Left ventricle myocardium inferior (tissue), 1 donor: Measurements from ENCODE around the gene KRT73. TPM values are rescaled to one million over a fixed set of nuclear protein-coding genes. Genes with fewer than 3 reads are reported as not detected.

Source experiments
- DNase-seq: peaks from one replicate; pipeline ENCODE4 v3.0.0-alpha.2; 2020
- H3K27ac ChIP-seq: fragments of 200-600 bp; replicated peaks from 2 replicates; pipeline ENCODE4 v1.8.0; 2021
- H3K27me3 ChIP-seq: fragments of 200-600 bp; 2 replicates; pipeline ENCODE4 v1.8.0; 2021; ENCODE audit warnings: low read depth
- H3K36me3 ChIP-seq: fragments of 200-600 bp; 2 replicates; pipeline ENCODE4 v1.8.0; 2021
- H3K4me1 ChIP-seq: fragments of 200-600 bp; 2 replicates; pipeline ENCODE4 v1.8.0; 2021
- H3K4me3 ChIP-seq: fragments of 200-600 bp; 2 replicates; pipeline ENCODE4 v1.8.0; 2021; ENCODE audit warnings: mild to moderate bottlenecking, moderate library complexity
- H3K9me3 ChIP-seq: fragments of 200-600 bp; replicated peaks from 2 replicates; pipeline ENCODE4 v1.8.0; 2021
- intact Hi-C: fragments of 100-400 bp; cut with micrococcal nuclease; formaldehyde crosslinking; loops from one replicate; pipeline ENCODE4 v1.11.0; 2022
- total RNA-seq: library from RNA; stranded (reverse); fragmentation: NEBNext Ultra II Directional; extraction: Animal tissue kit (Norgen Biotek cat#: 25700); gene quantifications from one replicate; pipeline ENCODE4 v1.2.1, GENCODE V29; 2021
- TF ChIP-seq, protein P1 (sequence below): fragments of 200-600 bp; IDR thresholded peaks from 2 replicates; pipeline ENCODE4 v1.8.0; 2021; ENCODE audit warnings: antibody characterized with exemption, mild to moderate bottlenecking, borderline replicate concordance
- donor health status: DM: no; HTN: yes; CAD: no; lungs with severe emphysema.

The KRT73 gene
- total RNA-seq, 1 donor from 2014 or later, result not detected

DNA sequence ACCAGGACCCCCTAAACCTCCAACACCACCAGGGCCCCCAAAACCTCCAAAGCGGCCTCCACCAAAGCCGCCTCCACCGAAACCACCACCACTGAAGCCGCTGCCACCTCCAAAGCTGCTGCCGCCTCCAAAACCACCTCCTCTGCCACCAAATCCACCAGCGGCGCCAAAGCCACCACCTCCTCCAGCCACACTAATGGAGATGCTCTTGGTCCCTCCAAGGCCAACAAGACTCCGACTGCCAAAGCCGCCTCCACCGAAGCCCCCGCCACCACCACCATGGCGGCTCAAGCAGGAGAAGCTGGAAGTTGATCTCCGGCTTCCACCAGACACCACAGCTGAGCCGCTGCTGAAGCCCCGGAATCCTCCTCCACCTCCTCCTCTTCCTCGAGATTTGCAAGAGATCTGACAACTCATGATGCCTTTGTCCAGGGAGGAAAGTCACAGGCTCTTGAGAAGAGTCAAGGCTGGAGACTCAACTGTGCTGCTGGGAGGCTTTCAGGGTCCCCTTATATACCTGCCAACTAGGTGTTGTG, 33.4 kb upstream of the KRT73 start, which contains the start of gene KRT2:
Gene KRT2, minus strand, starts transcription at position 486 of the 536 bp plus-strand sequence. Its CDS starts 69 bp downstream, at position 417.
- Histone ChIP-seq H3K9me3 (no peaks in the 10 kb centered on the region), H3K4me1 (peaks cover 17% of the 10 kb centered on the region), H3K36me3 (no peaks in the 10 kb centered on the region), H3K27me3 (peaks cover 35% of the 10 kb centered on the region), H3K4me3 (no peak within 1 kb of the TSS), H3K27ac (no peak within 1 kb of the TSS)
- no peak for DNase-seq
- TF ChIP-seq, protein P1, sequence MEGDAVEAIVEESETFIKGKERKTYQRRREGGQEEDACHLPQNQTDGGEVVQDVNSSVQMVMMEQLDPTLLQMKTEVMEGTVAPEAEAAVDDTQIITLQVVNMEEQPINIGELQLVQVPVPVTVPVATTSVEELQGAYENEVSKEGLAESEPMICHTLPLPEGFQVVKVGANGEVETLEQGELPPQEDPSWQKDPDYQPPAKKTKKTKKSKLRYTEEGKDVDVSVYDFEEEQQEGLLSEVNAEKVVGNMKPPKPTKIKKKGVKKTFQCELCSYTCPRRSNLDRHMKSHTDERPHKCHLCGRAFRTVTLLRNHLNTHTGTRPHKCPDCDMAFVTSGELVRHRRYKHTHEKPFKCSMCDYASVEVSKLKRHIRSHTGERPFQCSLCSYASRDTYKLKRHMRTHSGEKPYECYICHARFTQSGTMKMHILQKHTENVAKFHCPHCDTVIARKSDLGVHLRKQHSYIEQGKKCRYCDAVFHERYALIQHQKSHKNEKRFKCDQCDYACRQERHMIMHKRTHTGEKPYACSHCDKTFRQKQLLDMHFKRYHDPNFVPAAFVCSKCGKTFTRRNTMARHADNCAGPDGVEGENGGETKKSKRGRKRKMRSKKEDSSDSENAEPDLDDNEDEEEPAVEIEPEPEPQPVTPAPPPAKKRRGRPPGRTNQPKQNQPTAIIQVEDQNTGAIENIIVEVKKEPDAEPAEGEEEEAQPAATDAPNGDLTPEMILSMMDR, result no peak
- intact Hi-C loops, result no loop called here

DNA sequence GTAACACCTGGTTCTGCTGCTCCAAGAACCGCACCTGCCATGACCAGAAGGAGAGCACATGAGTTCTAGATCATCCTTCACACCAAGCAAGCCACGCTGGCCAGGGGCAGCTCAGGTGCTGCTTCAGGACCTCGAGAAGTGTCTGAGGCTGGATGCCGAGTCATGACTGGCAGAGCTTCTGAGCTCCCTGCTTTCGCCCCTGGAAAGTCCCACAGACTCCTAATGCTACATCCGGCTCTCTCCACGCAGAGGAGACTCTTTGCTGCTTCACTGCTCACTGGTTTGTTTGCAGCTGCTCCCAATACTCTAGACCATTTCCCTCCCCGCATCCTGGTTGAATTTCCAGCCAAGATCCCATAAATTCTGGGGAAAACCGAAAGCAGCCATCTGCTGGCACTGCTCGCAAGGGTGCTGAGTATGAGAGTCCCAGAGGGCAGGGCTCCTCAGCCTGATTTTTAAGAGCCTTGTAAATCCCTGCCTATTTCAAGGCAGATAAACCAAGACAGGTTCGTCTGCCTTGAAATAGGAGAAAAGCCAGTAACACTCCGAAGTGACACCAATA, 32.2 kb upstream of the KRT73 start:
- DNase-seq, result no peak

DNA sequence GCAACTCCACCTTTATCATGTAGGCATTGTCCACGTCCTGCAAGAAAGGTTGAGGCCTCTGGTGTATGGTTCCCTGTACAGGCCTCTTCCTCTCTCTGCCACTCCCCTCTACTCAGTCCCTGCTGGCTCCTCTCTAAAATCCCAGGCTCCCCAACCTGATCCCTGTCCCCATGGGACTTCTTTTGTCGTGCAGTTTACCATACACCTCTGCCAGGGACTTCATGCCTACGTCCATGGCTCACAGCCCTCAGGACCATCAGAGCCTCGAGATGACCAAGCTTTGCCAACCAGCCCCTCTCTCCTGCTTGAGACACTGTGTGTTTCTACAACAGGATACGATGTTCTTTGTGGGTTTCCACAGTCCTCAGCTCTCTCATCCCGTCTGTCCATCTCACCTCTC, 30.7 kb upstream of the KRT73 start:
- TF ChIP-seq, protein P1, result no peak
- Histone ChIP-seq H3K4me3 (no peak overlapping the region), H3K9me3 (no peaks in the 10 kb centered on the region), H3K4me1 (no peaks in the 10 kb centered on the region), H3K27me3 (peaks cover 32% of the 10 kb centered on the region), H3K36me3 (no peaks in the 10 kb centered on the region), H3K27ac (no peak overlapping the region)
- intact Hi-C loops, result no loop called here
- no peak for DNase-seq

More for the DNA sequence above, 32.2 kb upstream of the KRT73 start:
- Histone ChIP-seq H3K4me1 (peaks cover 7% of the 10 kb centered on the region), H3K36me3 (no peaks in the 10 kb centered on the region), H3K27ac (no peak overlapping the region), H3K9me3 (no peaks in the 10 kb centered on the region), H3K27me3 (peaks cover 35% of the 10 kb centered on the region), H3K4me3 (no peak overlapping the region)
- TF ChIP-seq, protein P1, result no peak
- intact Hi-C loops, result no loop called here

GRCh38 chr12:52648012-52648550, 29.7 kb upstream of the KRT73 start:
- intact Hi-C loops, result no loop called here
- Histone ChIP-seq H3K36me3 (no peaks in the 10 kb centered on the region), H3K27me3 (peaks cover 32% of the 10 kb centered on the region), H3K4me1 (no peaks in the 10 kb centered on the region), H3K4me3 (no peak overlapping the region), H3K27ac (no peak overlapping the region), H3K9me3 (no peaks in the 10 kb centered on the region)
- DNase-seq, result no peak
- TF ChIP-seq, protein P1, result no peak

DNA sequence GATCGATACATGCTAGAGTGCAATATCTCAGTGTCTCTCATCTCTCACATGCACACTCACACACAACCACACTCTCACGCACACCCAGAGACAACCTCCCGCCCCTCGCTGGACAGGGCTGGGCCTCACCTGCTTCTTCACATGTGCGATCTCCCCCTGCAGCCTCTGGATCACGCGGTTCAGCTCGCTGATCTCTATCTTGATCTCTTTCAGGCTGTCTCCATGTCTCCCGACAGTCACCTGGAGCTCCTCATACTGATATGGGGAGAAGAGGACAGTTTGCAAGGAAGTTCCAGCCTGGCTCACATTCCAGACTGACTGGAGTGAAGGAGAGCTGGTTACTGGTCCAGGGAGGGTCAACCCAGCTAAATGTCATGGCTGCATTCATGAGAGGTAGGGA, 29.2 kb upstream of the KRT73 start:
- no peak overlapping the region for H3K27ac ChIP-seq
- DNase-seq, result no peak
- no peaks in the 10 kb centered on the region for H3K36me3 ChIP-seq
- intact Hi-C loops, result no loop called here
- no peaks in the 10 kb centered on the region for H3K9me3 ChIP-seq
- no peak overlapping the region for H3K4me3 ChIP-seq
- no peaks in the 10 kb centered on the region for H3K4me1 ChIP-seq
- peaks cover 31% of the 10 kb centered on the region for H3K27me3 ChIP-seq
- TF ChIP-seq, protein P1, result no peak
